Ishikawa (cell line): ENCODE data around the gene TMUB1.

ENCODE experiments used
- CEBPB ChIP-seq: IDR thresholded peaks from 2 replicates; pipeline ENCODE4 v1.6.1; 2012
- EGR1 ChIP-seq: IDR thresholded peaks from 2 replicates; pipeline ENCODE4 v1.6.1; 2012
- EP300 ChIP-seq: IDR thresholded peaks from 2 replicates; pipeline ENCODE4 v1.6.1; 2012; ENCODE audit warnings: borderline replicate concordance
- FOXM1 ChIP-seq: IDR thresholded peaks from 2 replicates; pipeline ENCODE4 v1.6.1; 2012; ENCODE audit warnings: low read depth, borderline replicate concordance
- RAD21 ChIP-seq: IDR thresholded peaks from 2 replicates; pipeline ENCODE4 v1.6.1; 2012; ENCODE audit warnings: low read depth
- TAF1 ChIP-seq: IDR thresholded peaks from 2 replicates; pipeline ENCODE4 v1.6.1; 2012; ENCODE audit warnings: low read depth, mild to moderate bottlenecking
- TCF12 ChIP-seq: IDR thresholded peaks from 2 replicates; pipeline ENCODE4 v1.6.1; 2012; ENCODE audit warnings: low read depth
- USF1 ChIP-seq: IDR thresholded peaks from 2 replicates; pipeline ENCODE4 v1.6.1; 2012
- YY1 ChIP-seq: IDR thresholded peaks from 2 replicates; pipeline ENCODE4 v1.6.1; 2012; ENCODE audit warnings: low read depth
- ZBTB7A ChIP-seq: IDR thresholded peaks from 2 replicates; pipeline ENCODE4 v1.6.1; 2012; ENCODE audit warnings: low read depth
- TF ChIP-seq, protein P1 (sequence below): IDR thresholded peaks from 2 replicates; pipeline ENCODE4 v1.6.1; 2012

- TF ChIP-seq YY1 (no peak), EP300 (no peak), FOXM1 (no peak), CEBPB (no peak), USF1 (no peak), EGR1 (no peak), TAF1 (no peak), ZBTB7A (no peak), RAD21 (no peak), TCF12 (no peak)
- TF ChIP-seq, protein P1, sequence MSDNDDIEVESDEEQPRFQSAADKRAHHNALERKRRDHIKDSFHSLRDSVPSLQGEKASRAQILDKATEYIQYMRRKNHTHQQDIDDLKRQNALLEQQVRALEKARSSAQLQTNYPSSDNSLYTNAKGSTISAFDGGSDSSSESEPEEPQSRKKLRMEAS, result no peak
Measured at GRCh38 chr7:151088019-151088855, 4.9 kb upstream of the TMUB1 start.
